Activated CD4-positive, alpha-beta T cell treated with anti-CD3 and anti-CD28 coated beads, Interleukin-2, amount 10 ng/mL, durations not matched to agents 24 days and 14 days (primary cell): ENCODE data around the gene ETFRF1. TPM values are rescaled to one million over a fixed set of nuclear protein-coding genes. Genes with fewer than 3 reads are reported as not detected.

Experiments
- DNase-seq: peaks from one replicate; pipeline ENCODE4 v3.0.0; 2022
- H3K27ac Mint-ChIP-seq: one replicate; pipeline ENCODE4 v1.8.0; 2022; ENCODE audit warnings: mild to moderate bottlenecking, mixed read lengths
- H3K27me3 Mint-ChIP-seq: one replicate; pipeline ENCODE4 v1.8.0; 2022; ENCODE audit warnings: mixed read lengths
- H3K36me3 Mint-ChIP-seq: one replicate; pipeline ENCODE4 v1.8.0; 2022; ENCODE audit warnings: low read depth, mild to moderate bottlenecking, mixed read lengths
- H3K4me1 Mint-ChIP-seq: one replicate; pipeline ENCODE4 v1.8.0; 2021; ENCODE audit warnings: mixed read lengths
- H3K4me3 Mint-ChIP-seq: one replicate; pipeline ENCODE4 v1.8.0; 2022; ENCODE audit warnings: mild to moderate bottlenecking, moderate library complexity, mixed read lengths
- H3K9me3 Mint-ChIP-seq: one replicate; pipeline ENCODE4 v1.8.0; 2021; ENCODE audit warnings: mixed read lengths
- intact Hi-C: fragments of 100-400 bp; cut with micrococcal nuclease; formaldehyde crosslinking; loops from one replicate; pipeline ENCODE4 v1.15.1; 2023
- total RNA-seq: library from RNA; stranded (reverse); gene quantifications from 2 replicates; pipeline ENCODE4 v1.2.3, GENCODE V29; 2022

ETFRF1 gene
- 9.9 TPM in 2 replicates for total RNA-seq

DNA sequence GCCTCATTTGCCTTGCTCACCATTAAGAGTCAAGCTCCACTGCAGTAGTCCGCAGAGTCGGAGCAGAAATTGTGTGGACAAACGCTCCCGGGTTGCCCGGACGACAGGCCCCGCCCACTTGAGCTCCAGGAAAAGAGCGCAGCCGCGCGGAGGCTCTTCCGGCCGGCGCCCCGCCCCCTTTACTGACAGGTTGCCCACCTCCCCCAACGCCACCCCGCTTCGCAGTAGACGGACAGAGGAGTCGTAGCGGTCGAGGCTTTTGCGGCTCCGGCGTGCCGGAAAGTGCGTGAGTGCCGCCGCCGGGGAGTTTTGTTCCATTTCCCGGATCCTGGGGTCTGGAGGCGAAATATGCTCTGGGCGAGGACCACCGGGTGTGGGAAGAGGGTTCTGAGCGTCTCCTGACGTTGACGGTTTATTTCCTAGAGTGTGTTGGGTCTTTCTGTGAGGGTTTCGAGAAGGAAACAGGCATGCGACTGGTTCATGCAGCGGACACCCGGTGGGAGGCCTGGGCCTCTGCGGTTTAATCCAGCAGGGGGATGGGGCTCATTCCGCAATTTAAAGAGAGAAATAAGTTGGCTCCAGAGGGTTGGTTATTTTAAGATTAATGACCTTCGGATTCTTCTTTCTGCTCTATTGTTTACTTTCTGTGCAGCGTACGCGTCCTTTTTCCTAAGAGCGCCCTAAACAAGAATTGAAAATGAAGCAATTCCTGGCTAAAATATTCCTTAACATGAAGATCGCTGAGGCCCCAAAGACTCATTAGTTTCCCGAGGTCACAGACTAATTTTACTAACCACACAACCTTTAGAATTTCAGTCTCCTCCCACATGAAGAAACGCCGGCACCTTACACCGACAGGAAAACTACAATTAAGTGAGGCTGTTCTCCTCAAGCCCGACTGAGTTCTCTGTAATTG lies at the start of gene ETFRF1, which contains the start of gene DNAI7:
Gene ETFRF1, plus strand, starts transcription at position 182 of the 916 bp plus-strand sequence. CDS start 8,720 bp downstream, outside the sequence.
Gene DNAI7, minus strand, starts transcription at position 105 of the 916 bp plus-strand sequence. Its CDS starts 82 bp downstream, at position 23.
- intact Hi-C loops = loop anchor here (1.0 to 10.0 kb wide), 7 partner anchors 55 to 399 kb away; partner anchors contain the start of gene KRAS
- Mint-ChIP-seq H3K4me1 (peaks cover 23% of the 10 kb centered on the region), H3K9me3 (no peaks in the 10 kb centered on the region), H3K4me3 (peak within 1 kb of the TSS; percentile 94), H3K27ac (peak within 1 kb of the TSS; percentile 93), H3K27me3 (no peaks in the 10 kb centered on the region), H3K36me3 (peaks cover 13% of the 10 kb centered on the region)
- DNase-seq = peak; percentile 98

GRCh38 chr12:25146686-25147085 lies 48.4 kb upstream of the ETFRF1 start:
- no peak for DNase-seq
- H3K36me3 Mint-ChIP-seq = no peaks in the 10 kb centered on the region
- H3K27me3 Mint-ChIP-seq = peaks cover 10% of the 10 kb centered on the region
- intact Hi-C loops = no loop called here
- no peak overlapping the region for H3K27ac Mint-ChIP-seq
- no peak overlapping the region for H3K4me3 Mint-ChIP-seq
- H3K9me3 Mint-ChIP-seq = no peaks in the 10 kb centered on the region
- H3K4me1 Mint-ChIP-seq = no peaks in the 10 kb centered on the region

DNA sequence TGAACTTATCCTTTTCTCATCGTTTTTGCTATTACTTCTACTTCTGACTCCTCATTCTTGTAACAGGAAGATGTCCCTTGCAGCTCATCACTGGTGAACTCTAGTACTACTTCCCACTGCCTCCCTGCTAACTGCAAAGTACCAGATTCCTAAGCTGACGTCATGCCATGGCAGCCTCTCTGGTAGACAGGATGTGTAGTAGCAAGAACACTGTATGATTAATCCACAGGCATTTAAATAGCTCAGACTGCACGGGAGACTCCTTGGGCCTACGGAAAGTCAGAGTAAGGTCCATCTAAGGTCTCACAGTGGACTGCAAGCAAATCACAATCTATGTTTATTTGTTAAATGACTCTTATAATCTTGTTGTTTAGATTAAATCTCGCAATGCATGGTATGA lies 43.6 kb upstream of the ETFRF1 start:
- Mint-ChIP-seq H3K27ac (no peak overlapping the region), H3K4me1 (peaks cover 2% of the 10 kb centered on the region), H3K4me3 (no peak overlapping the region), H3K9me3 (no peaks in the 10 kb centered on the region), H3K27me3 (peaks cover 2% of the 10 kb centered on the region), H3K36me3 (no peaks in the 10 kb centered on the region)
- intact Hi-C loops = no loop called here
- no peak for DNase-seq

DNA sequence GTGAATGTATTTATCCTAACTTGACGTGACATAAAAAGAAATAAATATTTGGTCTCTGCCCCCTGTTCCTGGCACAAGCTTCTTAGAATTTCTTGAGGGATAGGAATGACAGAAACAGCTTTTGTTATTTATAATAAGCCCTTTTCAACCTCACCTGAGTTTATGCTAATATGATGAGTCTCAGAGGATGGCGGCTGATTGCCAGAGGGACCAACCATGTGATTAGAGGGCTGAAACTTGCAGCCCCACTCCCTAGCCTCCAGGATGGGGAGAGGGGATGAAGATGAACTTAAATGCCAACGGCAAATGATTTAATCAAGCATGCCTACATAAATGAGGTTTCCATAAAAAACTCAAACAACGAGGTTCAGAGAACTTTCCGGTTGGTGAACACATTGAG lies 43.0 kb upstream of the ETFRF1 start:
- intact Hi-C loops = no loop called here
- Mint-ChIP-seq H3K4me3 (no peak overlapping the region), H3K27me3 (peaks cover 2% of the 10 kb centered on the region), H3K4me1 (peaks cover 2% of the 10 kb centered on the region), H3K9me3 (no peaks in the 10 kb centered on the region), H3K27ac (no peak overlapping the region), H3K36me3 (no peaks in the 10 kb centered on the region)
- DNase-seq = no peak

GRCh38 chr12:25155022-25155576 lies 39.9 kb upstream of the ETFRF1 start:
- Mint-ChIP-seq H3K27ac (no peak overlapping the region), H3K36me3 (no peaks in the 10 kb centered on the region), H3K4me3 (no peak overlapping the region), H3K27me3 (peaks cover 3% of the 10 kb centered on the region), H3K4me1 (peaks cover 2% of the 10 kb centered on the region), H3K9me3 (no peaks in the 10 kb centered on the region)
- intact Hi-C loops = no loop called here
- peak; percentile 65 for DNase-seq

GRCh38 chr12:25156061-25156460 lies 39.0 kb upstream of the ETFRF1 start:
- Mint-ChIP-seq H3K9me3 (no peaks in the 10 kb centered on the region), H3K27ac (no peak overlapping the region), H3K27me3 (peaks cover 9% of the 10 kb centered on the region), H3K4me1 (peaks cover 2% of the 10 kb centered on the region), H3K4me3 (no peak overlapping the region), H3K36me3 (no peaks in the 10 kb centered on the region)
- no peak for DNase-seq
- intact Hi-C loops = no loop called here

GRCh38 chr12:25162866-25163265 lies 32.2 kb upstream of the ETFRF1 start:
- no peaks in the 10 kb centered on the region for H3K4me1 Mint-ChIP-seq
- H3K9me3 Mint-ChIP-seq = no peaks in the 10 kb centered on the region
- peaks cover 8% of the 10 kb centered on the region for H3K27me3 Mint-ChIP-seq
- H3K4me3 Mint-ChIP-seq = no peak overlapping the region
- intact Hi-C loops = no loop called here
- DNase-seq = no peak
- H3K36me3 Mint-ChIP-seq = no peaks in the 10 kb centered on the region
- H3K27ac Mint-ChIP-seq = no peak overlapping the region

DNA sequence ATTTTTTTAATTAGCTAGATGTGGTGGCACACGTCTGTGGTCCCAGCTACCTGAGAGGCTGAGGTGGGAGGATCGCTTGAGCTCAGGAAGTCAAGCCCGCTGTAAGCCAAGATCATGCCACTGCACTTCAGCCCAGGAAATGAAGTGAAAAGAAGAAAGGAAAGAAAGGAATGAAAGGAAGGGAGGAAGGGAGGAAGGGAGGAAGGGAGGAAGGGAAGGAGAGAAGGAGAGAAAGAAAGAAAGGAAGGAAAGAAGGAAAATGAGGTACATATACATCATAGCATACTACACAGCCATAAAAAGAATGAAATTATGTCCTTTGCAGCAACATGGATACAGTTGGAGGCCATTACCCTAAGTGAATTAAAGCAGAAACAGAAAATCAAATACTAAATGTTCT lies 12.3 kb upstream of the ETFRF1 start:
- Mint-ChIP-seq H3K27ac (no peak overlapping the region), H3K9me3 (no peaks in the 10 kb centered on the region), H3K27me3 (peaks cover 4% of the 10 kb centered on the region), H3K4me1 (peaks cover 17% of the 10 kb centered on the region), H3K4me3 (no peak overlapping the region), H3K36me3 (no peaks in the 10 kb centered on the region)
- DNase-seq = no peak
- intact Hi-C loops = no loop called here

- Mint-ChIP-seq H3K4me1 (peaks cover 19% of the 10 kb centered on the region), H3K27ac (no peak overlapping the region), H3K27me3 (peaks cover 4% of the 10 kb centered on the region), H3K36me3 (no peaks in the 10 kb centered on the region), H3K9me3 (no peaks in the 10 kb centered on the region), H3K4me3 (no peak overlapping the region)
- intact Hi-C loops = no loop called here
- DNase-seq = no peak
Measured at GRCh38 chr12:25184132-25184531, 10.9 kb upstream of the ETFRF1 start.

DNA sequence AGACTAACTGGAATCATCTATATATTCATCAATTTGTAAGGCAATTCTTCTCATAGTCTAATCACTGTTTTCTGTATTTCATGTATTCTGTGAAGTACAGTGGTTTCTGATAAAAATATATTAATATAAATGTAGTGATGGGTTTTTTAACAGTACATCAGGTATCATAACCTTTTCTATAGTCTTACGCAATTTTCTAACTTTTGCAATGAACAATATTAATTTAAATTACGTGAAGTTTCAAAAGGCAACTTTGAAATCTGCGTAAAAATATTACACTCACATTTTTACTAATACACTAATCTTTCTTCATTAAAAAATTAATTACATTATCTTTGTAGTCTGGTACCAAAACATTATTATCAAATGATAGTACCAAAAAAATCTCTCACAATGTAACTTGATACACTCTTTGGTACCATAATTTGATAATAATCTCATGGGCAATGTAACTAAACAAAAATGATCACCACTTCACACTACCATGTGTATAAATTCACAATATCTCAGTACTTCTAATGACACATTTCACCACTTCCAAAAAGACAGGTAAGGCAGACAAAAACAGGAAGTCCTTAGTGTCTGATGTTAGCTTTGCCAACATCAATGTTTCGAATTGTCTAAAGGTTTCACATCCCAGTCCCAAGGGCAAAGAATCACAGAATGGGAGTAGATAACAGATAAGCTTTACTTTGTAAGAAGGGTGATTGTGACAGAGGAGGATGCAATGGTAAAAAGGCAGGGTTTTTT lies 8.8 kb upstream of the ETFRF1 start:
- H3K9me3 Mint-ChIP-seq = no peaks in the 10 kb centered on the region
- H3K27me3 Mint-ChIP-seq = no peaks in the 10 kb centered on the region
- peaks cover 19% of the 10 kb centered on the region for H3K4me1 Mint-ChIP-seq
- H3K4me3 Mint-ChIP-seq = peak overlapping the region; percentile 72
- H3K27ac Mint-ChIP-seq = peak overlapping the region; percentile 3
- no peak for DNase-seq
- H3K36me3 Mint-ChIP-seq = no peaks in the 10 kb centered on the region
- intact Hi-C loops = no loop called here

GRCh38 chr12:25186788-25187402 lies 8.1 kb upstream of the ETFRF1 start:
- no peaks in the 10 kb centered on the region for H3K9me3 Mint-ChIP-seq
- peaks cover 19% of the 10 kb centered on the region for H3K4me1 Mint-ChIP-seq
- intact Hi-C loops = no loop called here
- peak; percentile 67 for DNase-seq
- peak overlapping the region; percentile 72 for H3K4me3 Mint-ChIP-seq
- H3K27ac Mint-ChIP-seq = peak overlapping the region; percentile 63
- no peaks in the 10 kb centered on the region for H3K36me3 Mint-ChIP-seq
- no peaks in the 10 kb centered on the region for H3K27me3 Mint-ChIP-seq

DNA sequence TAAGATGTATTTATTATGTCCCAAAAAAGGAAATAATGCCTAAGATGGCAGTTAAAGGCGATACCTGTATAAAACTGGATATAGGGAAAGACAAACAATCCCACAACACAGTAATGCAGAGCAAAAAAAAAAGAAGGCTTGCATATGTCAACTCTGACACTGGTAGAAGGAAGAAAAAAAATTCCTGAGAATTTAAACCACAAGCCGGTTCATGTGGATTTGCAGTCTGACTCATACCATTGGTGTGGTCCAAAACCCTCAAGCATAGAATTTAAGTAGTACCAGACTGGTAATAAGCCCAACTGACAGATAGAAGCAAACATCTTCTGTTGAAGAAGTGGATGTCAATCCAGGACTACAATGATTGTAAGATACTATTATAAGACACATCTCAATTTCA lies 7.3 kb upstream of the ETFRF1 start:
- intact Hi-C loops = no loop called here

DNA sequence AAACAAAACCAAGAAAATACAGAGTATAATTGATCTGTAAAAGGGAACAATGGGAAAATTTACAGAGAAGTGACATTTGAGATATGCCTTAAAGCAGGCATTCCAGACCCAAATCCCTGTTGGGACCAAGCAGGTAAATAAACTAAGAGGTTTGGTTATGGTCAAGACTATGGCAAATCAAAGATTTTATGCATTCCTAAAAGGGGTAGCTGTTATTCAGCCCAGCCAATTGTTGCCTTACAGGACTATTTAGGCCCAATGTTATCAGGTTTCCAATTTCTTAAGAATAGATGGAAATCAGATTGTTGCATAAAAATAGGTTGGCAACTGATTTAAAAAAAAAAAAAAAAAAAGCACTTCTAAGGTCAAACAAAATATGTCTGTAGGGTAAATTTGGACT lies 5.4 kb upstream of the ETFRF1 start:
- no peak for DNase-seq
- Mint-ChIP-seq H3K27ac (no peak overlapping the region), H3K4me3 (no peak overlapping the region), H3K36me3 (no peaks in the 10 kb centered on the region), H3K9me3 (no peaks in the 10 kb centered on the region), H3K27me3 (no peaks in the 10 kb centered on the region), H3K4me1 (peaks cover 20% of the 10 kb centered on the region)
- intact Hi-C loops = loop anchor here (10.0 kb wide), 1 partner anchor 405 kb away; no protein-coding TSS in a partner anchor

More for the DNA sequence above, 7.3 kb upstream of the ETFRF1 start:
- H3K4me1 Mint-ChIP-seq = peaks cover 19% of the 10 kb centered on the region
- H3K9me3 Mint-ChIP-seq = no peaks in the 10 kb centered on the region
- no peak overlapping the region for H3K4me3 Mint-ChIP-seq
- no peaks in the 10 kb centered on the region for H3K27me3 Mint-ChIP-seq
- no peak for DNase-seq
- H3K36me3 Mint-ChIP-seq = no peaks in the 10 kb centered on the region
- no peak overlapping the region for H3K27ac Mint-ChIP-seq
